ENCODE results near the gene TMIGD1.

- TF ChIP-seq CTCF (IDR thresholded peaks at IDR 0.05) (no peak), EZH2 (IDR thresholded peaks at IDR 0.05) (no peak), EZH2phosphoT487 (IDR thresholded peaks at IDR 0.05) (no peak)
Measured at GRCh38 chr17:30300818-30301217, 33.0 kb downstream of the TMIGD1 start.

Data from neural progenitor cell (in vitro differentiated cells).